Activated T-cell treated with anti-CD3 and anti-CD28 coated beads for 4 hours (primary cell): Measurements from ENCODE around the gene TCF7L2.

Experiments used
- DNase-seq: peaks from one replicate; pipeline ENCODE4 v3.0.0-alpha.2; 2020

TCF7L2 gene

DNA sequence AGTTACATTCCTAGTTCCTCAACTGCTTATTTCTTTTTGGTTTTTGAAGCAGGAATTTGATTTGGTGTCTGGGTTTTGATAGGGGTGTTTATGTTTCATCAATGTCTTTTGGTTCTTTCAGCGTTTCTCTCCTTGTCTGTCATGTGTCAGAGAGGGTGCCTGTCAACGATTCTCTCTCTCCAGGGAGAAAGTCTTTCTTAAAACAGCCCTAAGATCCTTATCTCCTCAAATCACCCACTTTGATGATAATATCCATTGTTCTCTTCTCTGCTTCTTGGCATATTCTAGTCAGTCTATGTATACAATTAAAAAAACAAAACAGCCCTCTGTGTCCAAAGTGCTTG lies 77.2 kb downstream of the TCF7L2 start:
- no peak for DNase-seq

DNA sequence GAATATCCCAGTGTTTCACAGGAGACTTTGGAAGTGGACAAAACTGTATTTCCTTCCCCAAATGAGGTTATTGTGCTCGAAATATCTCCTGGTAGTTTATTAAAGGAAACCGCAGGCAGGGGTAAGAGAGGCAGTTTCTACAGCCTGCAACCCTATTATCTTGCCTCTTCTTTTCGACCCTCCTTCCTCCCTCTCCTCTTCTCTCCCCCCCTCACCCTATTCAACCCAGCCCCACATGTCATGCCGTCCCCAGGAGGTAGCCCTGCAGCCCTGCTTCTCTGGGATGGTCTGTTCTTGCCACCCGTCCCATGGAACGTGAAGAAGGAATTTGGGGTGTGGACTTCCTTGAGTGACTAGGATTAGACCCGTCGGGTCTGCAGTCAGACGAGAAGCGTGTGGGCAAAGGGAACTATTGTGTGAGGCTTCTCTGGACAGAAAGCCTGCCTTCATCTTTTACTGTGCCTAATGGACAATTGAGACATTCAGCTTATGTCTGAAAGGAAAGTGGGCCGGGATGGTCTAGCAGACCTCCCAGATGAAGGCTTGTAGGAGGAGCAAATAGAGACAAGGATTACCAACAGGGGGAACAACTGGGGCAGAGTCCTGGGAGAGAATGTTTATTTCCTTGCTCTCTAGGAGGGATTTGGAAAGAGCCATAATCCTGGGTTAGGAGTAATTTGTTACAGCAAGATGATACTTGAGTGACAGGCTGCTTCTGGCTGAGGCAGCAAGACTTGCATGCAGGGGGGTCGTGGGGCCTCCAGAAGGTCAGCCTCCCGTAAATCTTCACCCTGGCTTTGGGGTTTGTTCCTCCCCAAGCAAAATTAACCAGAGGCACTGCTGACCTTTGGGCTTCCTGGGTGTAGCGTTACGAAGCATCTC lies 77.8 kb downstream of the TCF7L2 start:
- no peak for DNase-seq

DNA sequence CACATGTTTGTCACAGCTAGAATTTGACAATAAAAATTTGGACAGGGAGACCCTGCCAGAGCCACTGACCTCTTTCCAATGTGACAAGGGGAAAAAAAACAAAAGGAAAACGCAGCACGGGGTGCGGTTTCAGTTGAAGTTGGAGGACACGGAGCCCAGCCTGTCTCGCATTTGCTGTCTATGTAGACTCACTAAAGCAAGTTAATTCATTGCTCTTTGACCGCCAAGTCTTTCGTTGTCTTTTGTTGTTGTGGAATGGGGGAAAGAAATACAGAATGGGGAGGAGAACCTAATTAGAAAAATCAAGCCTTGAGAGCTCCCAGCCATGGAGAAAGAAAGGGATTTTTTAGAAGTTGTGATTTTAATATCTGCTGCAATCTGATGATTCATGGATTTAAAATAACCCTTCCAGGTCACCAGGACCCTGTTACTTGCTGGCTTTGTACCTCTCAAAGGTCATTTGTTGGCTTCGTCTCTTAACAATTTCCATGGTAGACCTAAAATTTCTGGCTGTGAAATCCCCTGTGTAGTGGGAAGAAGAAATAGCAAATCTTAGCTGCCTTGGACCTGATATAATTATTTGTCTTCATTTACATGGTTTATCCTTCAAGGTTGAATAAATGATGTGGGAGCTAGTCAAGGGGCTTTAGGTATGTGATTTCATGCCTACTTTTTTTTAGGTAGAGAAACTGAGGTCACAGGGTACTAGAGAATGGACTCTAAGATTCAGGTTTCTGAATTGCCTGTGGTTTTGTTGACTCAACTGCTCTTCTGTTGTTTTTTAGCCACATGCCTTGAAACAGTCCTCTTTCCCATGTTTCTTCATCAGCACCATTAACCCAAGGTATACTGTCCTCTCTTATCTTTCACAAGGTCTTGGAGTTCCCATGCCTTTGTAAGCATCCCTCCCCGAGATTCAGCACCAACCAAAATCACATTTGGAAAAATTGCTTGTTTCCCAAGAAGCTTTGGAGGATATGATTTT lies 78.7 kb downstream of the TCF7L2 start:
- no peak for DNase-seq

DNA sequence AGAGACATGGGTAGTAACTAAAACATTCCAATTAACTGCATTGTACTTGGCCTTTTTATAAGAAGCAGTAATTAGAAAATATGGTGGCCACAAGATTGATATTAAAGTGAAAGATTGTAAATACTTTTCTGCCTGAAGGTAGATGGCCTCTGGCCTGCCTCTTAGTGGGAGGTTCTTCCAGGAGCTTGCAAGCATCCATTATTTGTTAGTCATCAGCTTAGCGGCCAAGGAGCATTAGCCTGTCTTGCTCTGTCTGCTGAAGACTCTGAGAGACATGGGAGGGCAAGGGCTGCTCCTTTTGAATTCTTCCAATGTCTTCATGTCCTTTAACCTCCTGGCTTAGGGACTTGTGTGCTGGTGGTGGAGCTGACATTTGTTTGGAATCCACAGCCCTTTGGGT lies 80.4 kb downstream of the TCF7L2 start:
- no peak for DNase-seq

DNA sequence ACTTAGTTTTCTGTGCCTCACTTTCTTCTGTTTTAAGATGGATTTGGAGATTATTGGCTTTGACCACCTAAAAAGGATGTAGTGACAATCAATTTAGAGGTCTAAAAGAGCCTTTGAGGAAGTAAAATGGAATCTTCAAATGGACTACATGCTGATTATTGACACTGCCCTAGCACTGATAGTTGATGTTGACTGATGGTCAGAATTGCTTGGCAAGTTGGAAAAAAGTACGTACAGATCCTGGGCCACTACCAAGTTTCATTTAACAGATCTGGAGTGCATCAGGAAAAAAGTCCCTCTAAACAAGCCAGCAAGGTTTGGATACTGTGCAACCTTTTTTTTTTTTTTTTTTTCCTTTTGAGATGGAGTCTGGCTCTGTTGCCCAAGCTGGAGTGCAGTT lies 81.1 kb downstream of the TCF7L2 start:
- DNase-seq: no peak

DNA sequence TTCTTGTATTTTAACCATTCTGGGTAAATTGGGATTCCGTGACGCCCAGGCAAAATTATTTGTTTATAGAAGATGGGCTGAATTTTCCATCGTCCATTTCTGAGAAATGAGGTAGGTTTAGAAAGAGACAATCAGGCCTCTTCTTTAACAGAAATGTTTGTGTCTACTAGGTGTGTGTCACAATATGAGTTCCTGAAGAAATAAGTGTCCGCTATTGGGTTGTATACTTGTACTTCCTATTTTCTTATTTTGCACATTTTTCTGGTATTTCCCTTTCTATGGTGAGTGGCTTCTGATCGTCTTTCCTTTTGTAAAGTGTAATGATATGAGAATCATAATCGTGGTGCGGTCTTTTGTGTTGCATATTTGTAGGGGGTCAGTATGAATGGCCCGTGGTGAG lies 83.9 kb downstream of the TCF7L2 start:
- no peak for DNase-seq

DNA sequence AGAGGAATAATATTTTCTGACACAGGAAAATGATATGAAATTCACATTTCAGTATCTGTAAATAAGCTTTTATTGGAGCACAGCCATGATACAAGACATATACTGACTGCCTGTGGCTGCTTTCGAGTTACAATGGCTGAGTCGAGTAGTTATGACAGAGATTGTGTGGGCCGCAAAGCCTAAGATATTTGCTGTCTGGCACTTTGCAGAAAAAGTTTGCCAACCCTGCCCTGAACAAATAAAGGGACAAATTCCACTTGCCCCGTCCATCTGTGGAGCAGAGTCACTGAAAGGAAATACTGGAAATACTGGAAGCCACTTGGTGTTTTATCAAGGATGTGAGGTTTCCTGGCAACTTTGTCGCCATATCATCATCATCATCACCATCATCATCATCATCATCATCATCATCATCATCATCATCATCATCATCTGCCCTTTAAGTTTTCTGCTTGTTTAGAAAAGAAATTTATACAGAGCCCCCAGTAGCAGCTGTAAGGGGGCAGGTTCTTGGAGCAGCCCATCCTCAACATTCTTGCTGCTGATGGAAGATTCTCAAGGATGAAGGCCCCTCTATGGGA lies 85.8 kb downstream of the TCF7L2 start:
- no peak for DNase-seq

DNA sequence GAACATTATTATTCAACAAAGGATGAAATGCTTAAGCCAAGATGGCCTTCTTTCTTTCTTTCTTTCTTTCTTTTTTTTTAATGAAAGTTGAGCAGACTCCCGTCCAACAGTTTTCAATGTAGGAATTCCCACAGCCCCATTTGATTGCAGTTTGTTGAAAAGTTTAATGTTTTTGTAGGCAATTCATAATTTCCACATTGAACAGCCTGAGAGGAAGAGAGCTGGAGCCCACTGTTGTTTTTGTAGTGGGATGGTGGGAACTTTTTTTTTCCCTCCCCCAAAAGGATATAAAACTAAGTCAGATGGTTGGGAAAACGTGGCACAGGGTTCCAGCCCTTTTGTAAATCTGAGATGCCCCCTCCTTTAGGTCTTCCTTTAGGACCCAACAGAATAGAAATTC lies 86.6 kb downstream of the TCF7L2 start:
- no peak for DNase-seq

DNA sequence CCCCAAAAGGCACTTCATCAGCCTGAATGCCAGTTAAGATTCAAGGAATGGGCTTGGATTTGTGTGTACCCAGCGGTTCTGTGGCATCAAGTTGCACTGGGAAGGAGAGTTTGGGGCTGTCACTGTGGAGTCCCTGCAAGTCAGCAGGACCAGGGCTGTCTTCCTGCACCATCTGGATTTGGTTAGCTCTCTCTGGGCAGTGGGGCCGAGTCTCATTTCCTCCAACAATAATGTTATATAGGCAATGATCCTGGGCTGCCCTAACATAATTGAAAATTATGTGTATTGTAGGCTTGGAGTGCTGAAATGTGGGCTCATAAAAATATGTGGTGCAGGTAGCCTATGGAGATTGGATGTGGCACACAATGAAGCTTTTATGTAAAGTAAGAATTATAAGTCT lies 87.2 kb downstream of the TCF7L2 start:
- no peak for DNase-seq

DNA sequence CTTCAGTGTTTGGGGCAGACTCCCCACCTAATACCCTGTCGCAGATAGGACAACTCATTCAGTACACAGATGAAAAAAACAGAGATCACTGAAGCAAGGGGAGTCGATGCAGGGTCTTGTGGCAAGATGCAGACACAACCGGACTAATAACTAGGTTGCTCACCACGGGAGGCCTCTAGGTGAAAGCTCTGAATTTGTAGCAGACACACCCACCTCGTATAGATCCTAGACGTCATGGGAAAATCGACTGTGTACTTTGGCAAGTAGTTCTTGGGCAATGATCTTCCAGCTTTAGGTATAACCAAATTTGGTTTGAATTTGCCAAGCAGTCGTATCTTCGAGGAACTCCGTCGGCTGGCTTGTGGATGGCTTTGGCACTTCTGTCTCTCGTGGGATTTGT lies 88.1 kb downstream of the TCF7L2 start:
- DNase-seq: no peak

DNA sequence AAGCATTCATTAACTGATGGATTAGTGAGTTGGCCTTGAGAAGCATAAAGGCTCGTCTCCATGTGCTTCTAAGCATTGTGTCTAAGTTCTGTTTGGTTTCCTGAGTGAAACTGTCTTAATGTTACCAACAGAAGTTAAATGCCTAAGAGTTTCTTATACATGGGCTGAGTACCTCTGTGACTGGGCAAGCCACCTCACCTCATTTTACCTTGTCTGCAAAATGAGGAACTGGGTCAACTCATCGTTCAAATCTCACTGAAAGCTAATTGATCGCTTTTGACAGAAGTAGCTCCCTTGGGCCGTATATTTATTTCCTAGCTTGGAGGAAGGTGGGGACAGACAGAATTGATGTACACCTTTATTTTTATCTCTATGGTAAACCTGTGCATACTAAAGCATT lies 88.9 kb downstream of the TCF7L2 start:
- no peak for DNase-seq

DNA sequence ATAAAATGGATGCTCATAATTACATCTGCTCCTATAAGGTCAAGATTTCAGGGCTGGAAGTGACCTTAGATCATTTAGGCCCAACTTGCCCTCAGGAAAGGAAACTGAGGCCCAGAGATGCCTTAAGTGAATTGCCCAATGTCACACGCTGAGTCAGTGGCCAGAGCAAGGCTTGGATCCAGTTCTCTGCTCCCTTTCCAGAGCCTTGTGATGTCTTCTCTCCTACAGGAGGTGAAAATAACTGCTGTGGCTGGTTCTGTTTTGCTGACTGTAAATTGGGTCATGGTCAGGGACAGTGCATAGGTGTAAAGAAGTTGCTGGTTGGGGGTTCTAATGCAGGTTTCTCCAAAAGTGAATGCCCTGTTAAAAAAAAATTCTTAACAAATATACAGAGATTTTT lies 91.3 kb downstream of the TCF7L2 start:
- DNase-seq: no peak

DNA sequence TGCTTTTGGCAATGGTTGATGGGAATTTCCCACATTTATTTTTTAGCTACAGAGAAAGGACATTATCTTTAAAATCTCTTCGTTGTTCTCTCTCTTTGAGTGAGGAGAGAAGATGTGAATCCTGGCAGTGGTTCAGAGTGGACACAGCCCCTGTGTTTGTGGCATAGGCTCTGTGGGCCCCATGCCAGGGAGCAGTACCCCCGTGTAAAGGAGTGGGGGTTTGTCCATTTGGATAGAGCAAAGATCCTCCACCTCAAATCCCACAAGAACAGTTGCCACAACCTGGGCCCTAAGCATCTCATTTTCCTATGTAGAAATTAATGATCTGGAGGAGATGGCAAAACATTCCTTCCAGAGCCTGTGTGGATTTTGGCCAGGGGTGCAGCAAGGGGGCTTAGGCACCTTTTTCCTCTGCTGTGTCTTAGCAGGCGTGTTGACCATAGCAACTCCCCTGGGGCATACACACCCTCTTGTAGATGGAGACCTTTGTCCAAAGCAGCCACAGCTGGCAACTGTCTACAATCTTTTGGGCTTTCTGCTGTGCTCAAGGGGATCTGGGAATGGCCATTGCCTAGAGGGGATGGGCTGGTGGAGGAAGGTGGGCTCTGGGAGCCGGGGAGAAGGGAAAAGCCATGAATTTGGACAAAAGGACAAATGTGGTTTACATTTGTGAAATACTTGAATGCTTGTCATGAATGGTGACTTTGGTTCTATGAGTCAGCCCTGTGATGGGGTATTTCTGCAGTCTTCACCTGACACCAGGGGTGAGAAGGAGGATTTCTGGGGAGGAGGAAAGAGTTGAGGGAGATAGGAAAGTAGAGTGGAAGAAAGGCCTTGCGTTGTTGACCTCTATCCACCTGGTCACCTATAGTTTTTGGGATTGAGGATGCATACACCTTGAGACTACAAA lies 92.0 kb downstream of the TCF7L2 start:
- DNase-seq: no peak

DNA sequence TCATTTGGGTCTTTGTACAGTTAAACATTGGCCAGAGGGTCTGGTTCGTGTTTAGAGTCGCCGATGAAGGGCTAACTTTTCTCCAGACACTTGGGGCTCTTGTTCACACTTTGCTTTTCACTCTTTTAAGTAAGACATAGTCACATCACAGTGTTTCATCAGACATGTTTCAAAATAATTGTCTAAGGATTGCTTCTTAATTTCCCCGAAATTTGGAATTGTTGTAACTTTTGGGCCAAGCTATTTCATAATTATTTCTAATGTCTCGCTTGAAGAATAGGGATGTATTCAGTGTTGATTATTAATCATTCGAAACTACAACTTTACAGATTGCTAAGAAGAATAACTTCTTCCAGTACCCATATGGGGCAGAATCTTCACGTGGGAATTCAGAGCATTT lies 92.8 kb downstream of the TCF7L2 start:
- DNase-seq: no peak

DNA sequence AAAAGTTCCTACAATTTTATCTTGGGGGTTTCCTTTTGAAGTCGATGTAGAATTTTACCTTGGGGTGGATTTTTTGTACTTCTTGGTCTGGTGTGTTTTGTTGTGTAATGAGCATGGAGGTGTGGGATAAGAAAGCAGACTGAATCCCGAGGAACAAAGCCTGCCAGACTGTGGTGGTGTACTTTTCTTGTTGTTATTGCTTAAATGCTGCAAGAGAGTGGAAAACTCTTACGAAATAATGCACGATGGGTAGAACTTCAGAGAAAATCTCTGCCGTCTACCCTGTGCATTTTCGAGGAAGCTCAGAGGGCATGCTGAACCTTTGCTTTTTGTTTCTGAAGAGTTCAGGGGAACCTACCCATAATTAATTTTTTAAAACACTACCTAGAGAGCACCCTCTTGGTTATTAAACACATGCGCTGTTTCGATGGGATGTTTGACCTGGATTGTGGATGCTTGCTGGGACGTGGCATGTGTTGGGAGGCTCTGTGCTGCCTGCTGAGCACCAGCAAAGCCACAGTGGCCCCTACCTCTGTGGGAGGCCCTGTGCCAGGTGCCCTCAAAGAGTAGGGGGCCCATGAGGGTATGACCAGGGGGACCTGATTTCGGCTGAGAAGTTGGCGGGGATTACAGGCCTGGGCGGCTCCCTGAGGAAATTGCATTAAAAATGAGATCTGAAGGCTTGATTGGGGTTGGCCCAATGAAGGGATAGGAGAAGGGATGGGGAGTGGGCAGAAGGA lies 94.1 kb downstream of the TCF7L2 start:
- no peak for DNase-seq

DNA sequence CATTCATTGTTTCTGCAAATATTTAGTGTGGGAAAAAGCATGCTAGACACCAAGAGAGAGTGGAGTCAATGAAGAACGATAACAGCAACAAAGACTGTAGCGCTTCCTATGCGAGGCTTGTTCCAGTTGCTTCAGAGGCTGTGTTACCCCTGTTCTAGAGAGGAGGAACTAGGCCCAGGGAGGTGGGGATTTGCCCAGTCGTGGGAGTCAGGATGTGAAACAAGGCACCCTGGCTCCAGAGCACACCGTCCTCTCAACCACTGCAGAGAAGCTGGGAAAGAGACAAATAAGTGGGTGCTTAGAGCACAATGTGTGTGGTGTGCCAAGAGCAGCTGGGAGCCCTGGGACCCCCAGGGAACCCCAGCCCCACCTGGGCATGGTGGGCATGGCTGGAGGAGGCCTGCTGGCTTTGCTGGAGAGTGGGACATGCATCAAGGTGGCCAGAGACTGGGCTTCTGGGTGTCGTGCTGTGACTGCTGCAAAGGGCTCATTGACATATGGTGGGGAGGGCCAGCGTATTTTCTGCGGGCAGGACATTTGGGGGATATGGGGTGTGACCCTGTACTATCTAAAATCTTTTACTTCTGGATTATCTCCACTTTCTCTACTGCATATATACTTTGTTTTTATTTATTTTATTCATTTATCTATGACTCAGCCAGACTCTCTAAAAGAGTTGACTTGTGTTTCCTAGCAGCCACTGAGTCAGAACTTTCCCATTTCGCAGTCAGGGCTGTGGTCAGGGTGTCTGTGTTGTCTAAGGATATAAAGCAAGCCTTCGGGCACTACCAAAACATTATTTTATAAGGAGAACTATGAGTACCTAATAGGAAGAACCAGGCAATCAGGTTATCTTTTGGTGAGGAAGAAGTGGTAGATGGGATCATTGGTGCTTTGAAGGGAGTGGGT lies 95.4 kb downstream of the TCF7L2 start:
- DNase-seq: no peak

DNA sequence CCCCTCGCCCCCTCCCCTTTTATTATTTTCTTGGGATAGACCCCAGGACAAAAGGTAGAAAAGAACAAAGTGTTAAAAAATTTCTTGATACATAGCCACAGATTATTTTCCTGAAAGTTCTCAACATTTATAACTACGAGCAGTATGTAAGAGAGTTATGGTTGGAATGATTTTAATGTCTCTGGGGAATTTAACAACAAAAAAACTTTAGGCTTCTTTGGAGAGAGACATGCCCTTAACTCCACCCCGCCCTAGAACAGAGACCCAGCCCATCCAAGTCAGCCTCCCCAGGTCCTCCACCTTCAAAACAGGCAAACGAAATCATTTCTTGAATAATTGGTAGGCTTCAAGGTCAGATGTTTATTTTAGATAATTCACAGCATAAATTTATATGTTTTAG lies 97.1 kb downstream of the TCF7L2 start:
- DNase-seq: no peak

DNA sequence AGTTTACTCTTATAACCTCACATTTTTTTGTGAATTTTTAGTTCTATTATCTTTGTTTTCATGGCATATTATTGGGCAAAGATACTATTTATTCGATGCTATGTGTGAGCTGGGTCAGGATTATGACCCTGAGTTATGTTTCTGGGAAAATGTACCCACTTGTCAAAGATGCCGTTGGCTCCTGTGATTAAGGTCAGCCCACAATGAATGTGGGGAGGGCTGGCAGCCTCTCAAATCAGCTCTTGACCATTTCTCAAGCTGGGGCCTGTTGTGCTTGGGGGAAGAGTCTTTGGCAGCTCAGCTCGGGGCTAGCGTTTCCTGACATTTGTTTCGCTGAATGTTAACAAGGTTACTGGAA lies 97.5 kb downstream of the TCF7L2 start:
- no peak for DNase-seq

DNA sequence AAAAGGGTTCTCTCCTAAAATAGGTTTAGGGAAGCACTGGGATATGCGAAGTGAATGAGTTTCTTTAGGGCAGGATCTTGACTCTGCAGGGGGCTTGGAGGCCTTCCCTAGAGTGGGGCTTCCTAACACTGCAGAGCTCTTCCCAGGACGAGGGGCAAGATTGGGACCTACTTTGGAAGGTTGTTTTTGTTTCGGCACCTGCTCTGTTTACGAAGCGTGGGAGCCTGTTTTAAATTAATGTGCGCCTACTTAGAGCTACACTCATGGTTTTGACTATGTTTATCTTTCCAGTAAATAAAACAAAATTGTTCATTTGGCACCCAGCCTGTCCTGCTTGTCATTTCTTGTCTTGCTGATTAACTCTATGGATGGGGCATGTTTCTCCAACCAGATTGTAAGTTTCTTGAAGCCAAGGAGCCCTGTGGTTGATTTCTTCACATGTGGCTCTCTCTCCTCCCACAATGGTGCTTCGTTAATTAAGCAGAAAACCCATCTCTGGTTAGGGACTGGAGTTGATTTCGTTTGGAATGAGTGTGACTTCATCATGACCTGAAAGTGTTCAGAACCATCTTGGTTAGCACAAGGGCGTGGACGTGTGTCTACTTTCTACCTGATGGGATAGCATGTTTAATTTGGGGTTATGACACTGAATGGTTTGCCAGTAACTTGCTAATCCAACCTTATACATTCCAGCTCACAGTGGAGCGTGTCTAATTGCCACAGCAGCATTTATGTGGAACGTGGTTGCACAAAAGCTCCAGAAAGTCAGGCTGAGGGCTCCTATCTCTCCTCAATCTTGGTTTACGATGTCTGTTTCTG lies 98.1 kb downstream of the TCF7L2 start:
- DNase-seq: no peak

DNA sequence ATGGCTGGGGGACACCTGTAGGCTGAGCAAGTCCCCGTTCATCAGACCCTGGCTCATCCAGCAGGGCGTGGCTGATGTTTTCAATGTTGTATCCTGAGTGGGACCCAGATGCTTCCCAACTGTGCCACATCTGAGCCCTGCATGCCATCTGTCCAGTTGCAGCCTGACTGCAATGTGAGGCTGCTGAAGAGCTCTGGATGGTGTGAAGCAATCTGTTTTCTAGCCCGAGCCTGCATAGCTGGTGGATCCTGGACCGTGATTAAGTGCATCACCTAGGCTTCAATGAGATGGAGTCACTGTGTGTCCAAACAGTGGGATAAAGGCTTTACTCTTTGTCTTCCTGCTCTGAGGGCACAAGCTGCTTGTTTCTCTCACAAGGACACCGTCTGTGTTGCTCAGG lies 99.8 kb downstream of the TCF7L2 start:
- DNase-seq: no peak
